Subcutaneous adipose tissue (tissue), 4 donors: ENCODE results near the gene RASGRF2. TPM values are rescaled to one million over a fixed set of nuclear protein-coding genes. Genes with fewer than 3 reads are reported as not detected.

Experiments used
- CTCF ChIP-seq: fragments of 450-650 bp; IDR thresholded peaks from one replicate; pipeline ENCODE4 v1.5.1; 2016; ENCODE audit warnings: low read depth, mild to moderate bottlenecking, control low read depth, antibody characterized with exemption, moderate library complexity
- total RNA-seq, 4 donors: library from RNA; depleted of rRNA; stranded (reverse); fragments of >200 nt; gene quantifications; one replicate each; pipeline ENCODE4 v1.1.0, GENCODE V29; 2016

Gene RASGRF2
- total RNA-seq, 4 donors from 2014 or later, result 6.6 to 34.9 (median 20.2) TPM

- TF ChIP-seq CTCF, result no peak
Observed at GRCh38 chr5:81068635-81069034, 108.5 kb downstream of the RASGRF2 start.

DNA sequence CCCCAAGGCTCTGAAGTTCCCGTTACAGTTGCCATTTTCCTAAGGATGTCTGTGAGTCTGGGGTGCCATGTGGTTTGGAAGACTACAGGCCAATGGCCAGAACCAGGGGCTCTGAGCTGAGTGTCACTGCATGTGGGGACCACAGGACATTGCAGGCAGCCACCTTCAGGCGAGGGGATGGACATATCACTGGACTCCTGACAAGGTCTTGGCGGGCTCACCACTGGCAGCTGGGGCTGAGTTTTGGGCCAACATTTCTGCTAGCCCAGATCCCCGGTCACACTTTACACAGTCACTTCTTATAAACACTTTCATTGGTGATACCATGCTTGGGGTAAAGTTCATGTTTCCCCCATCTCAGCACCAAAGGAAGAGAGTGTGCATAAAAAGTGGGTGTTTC lies 109.8 kb downstream of the RASGRF2 start:
- TF ChIP-seq CTCF, result no peak

- TF ChIP-seq CTCF, result no peak
Observed at GRCh38 chr5:81070571-81071255, 110.5 kb downstream of the RASGRF2 start.

DNA sequence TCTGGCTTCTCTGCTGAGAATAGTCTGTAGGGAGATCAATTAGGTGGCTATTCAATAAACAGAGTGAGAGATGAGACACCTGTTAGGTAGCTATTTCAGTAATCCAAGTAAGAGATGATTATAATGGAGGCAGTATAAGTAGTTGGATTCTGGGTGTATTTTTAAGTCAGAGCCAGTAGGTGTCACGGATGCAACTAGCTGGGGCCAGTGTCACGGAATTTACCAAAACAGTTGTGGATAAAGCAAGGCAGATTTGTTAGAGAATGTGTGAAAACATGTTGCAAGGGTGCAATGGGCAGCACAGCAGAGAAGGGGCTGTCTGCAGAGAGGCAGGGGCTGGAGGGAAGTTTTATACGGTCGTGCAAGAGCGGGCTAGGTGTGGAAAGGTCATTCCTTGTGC lies 114.9 kb downstream of the RASGRF2 start:
- TF ChIP-seq CTCF, result no peak

GRCh38 chr5:81077105-81077504 lies 116.9 kb downstream of the RASGRF2 start:
- no peak for TF ChIP-seq CTCF

GRCh38 chr5:81078930-81079329 lies 118.8 kb downstream of the RASGRF2 start:
- no peak for TF ChIP-seq CTCF

DNA sequence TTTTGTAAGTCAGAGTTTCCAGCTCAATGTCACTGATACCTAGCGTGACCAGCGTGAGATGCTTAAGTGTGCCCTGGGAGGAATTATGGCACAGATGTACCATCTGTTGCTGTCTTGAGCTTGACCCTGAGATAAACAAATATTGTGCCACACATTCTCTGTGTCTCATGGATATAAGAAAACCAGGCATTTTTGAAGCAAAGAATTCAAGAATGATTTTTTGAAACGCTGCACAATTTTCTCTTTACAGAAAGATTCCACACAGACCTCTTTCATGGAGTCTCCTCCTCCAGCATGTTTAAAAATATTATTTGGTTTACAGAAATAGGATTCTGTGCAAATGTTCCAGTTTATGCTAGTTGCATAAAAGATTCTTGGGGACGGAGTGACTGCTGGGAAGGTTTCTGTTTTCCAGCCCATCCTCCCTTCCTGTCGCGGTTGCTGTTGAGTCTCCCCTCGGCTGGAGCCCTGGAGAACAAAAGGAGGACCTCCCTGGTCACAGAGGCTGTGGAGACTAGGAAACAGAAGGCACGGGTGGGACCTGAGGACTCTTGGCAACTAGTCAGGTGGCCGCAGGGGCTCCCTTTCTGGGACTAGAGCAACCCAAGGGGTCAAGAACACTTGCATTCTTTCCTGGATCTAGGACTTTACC lies 120.8 kb downstream of the RASGRF2 start:
- no peak for TF ChIP-seq CTCF
